C1 segment of cervical spinal cord (tissue), 14 donors: ENCODE measurements around the gene PIH1D1.

Experiments
- DNase-seq, 14 donors: peaks; one replicate each; lab custom pipeline; 2025; lab: John Stamatoyannopoulos, UW

The PIH1D1 gene

DNA sequence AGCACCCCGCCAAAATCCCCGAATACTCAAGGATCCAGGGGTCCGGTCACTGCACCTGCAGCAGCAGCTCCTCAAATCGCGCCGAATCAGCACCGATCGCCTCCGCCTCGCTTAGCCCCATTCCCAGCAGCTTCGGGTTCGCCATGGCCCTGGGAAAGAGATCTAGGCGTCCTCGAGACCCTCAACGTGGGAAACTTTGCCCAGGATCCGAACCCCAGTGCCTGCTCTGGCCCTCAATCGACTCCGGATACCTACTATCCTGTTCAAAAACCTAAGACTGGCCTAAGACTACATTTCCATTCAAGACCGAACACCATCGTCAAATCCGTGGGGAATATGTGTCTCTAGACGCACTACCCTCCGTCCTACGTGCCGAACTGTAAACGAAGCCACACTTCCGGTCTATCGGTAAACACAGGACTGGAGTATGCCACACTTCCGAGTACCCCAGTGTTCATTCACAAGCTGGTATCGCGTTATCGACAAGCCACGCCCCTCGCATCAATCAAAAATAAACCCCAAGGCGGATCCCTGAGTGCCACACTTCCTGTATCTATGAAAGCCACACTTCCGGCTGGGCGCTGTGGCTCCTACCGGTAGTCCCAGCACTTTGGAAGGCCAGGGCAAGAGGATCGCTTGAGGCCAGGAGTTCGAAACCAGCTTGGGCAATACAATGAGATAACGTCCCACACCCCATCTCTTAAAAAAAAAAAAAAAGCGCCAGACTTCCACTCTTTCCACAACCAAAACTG is at the start of gene PIH1D1:
Gene PIH1D1, minus strand, starts transcription at position 385 of the 752 bp plus-strand sequence. Its CDS starts 240 bp downstream, at position 145.
- peak; percentile 35 to 99 (median 88) for DNase-seq

GRCh38 chr19:49499030-49499670 is 47.5 kb upstream of the PIH1D1 start:
- DNase-seq = no peak

- DNase-seq = no peak
Observed at GRCh38 chr19:49498475-49498874, 46.9 kb upstream of the PIH1D1 start.

DNA sequence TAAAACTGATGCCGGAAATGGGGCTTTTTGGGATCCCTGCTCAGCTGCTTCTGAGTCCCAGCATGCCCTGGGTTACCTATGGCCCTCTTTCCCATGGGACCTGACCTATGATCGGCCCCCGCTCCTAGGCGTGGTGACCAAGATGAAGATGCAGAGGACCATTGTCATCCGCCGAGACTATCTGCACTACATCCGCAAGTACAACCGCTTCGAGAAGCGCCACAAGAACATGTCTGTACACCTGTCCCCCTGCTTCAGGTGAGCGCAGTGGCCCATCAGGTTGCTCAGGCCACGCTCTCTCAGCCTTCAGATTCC is 46.1 kb upstream of the PIH1D1 start:
- DNase-seq = no peak

DNA sequence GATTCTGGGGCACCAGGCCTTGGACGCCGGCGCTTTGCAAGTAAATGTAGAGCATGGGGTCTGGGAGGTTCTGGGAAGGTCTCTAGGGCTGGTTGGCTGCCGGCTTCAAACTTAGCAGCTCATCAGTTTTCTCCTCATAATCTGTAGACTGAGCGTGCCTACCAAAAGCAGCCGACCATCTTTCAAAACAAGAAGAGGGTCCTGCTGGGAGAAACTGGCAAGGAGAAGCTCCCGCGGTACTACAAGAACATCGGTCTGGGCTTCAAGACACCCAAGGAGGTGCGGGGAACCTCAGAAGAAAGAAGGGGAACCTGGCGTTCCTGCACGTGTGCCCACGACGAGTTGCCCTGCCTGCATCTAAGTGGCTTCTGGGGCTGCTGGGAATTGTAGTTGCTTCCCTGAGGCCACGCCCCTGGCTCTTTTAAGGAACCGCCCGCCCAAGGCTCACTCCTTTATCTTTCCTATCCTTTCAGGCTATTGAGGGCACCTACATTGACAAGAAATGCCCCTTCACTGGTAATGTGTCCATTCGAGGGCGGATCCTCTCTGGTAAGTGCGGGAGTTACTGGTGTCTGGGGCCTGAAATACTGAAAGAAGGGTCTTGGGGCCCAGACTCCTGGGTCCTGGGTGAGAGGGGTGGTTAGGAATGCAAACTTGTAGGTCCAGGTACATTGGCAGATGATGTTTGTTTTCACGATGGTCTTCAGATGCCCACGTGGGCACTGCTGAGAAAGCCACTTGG is 45.6 kb upstream of the PIH1D1 start:
- DNase-seq = peak in 4 of 14 donors; percentile 6 to 44 (median 18)

- no peak for DNase-seq
Observed at GRCh38 chr19:49496574-49497008, 45.0 kb upstream of the PIH1D1 start.

DNA sequence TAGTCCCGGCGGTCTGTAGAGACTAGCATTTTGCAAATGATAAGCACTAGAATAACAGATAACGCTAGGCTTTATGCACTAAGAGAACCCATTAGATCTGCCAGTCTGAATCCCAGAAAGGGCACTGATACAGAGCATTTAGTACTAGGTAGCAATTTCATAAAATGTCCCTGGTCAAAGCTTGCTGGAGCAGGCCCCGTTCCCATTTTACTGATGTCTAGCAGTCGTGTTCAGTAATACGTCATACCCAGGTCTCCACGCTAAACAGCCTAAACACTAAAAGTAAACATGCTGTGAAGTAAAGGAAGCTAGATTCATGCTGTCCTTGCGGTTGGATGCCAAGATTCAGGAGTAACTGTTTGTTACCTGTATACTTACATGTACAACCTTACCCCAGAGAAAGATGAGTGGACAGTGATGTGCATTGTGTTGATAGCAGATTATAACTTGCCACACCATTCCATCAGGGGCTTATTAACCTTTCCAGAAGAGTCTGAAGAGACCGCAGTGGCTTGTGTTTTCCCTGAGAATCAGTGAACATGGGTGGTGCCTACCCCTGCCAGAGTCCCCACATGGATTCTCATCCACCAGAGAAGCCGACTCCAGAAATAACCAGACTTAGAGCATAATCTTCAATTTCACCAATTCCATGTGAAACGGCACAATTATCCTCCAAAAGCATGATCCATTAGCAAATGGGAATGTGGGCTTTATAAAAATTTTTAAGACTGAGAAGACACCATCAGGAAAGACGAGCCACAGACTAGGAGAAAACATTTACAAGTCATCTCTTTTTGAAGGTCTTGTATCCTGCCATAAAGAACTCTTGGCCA is 41.2 kb upstream of the PIH1D1 start:
- DNase-seq = no peak

DNA sequence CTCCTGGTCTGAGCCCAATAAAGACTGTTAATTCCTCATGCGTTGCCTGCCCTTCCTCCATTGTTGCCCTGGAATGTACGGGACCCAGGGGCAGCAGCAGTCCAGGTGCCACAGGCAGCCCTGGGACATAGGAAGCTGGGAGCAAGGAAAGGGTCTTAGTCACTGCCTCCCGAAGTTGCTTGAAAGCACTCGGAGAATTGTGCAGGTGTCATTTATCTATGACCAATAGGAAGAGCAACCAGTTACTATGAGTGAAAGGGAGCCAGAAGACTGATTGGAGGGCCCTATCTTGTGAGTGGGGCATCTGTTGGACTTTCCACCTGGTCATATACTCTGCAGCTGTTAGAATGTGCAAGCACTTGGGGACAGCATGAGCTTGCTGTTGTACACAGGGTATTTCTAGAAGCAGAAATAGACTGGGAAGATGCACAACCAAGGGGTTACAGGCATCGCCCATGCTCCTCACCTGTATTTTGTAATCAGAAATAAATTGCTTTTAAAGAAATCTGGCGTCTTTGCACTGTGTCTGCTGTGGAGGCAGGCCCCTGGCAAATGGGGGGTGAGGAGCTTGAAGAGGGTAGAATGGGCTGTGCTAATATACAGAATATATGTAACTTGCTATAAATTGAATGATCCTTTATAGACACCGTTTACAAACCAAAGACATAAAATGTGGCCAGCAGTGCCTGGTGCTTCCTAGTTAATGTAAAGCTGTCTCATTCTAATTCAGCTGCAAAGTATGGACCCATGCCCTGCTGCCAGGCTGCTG is 40.4 kb upstream of the PIH1D1 start:
- DNase-seq = no peak

- no peak for DNase-seq
Observed at GRCh38 chr19:49491030-49491803, 39.6 kb upstream of the PIH1D1 start.

GRCh38 chr19:49490287-49491029 is 38.8 kb upstream of the PIH1D1 start:
- DNase-seq = no peak

DNA sequence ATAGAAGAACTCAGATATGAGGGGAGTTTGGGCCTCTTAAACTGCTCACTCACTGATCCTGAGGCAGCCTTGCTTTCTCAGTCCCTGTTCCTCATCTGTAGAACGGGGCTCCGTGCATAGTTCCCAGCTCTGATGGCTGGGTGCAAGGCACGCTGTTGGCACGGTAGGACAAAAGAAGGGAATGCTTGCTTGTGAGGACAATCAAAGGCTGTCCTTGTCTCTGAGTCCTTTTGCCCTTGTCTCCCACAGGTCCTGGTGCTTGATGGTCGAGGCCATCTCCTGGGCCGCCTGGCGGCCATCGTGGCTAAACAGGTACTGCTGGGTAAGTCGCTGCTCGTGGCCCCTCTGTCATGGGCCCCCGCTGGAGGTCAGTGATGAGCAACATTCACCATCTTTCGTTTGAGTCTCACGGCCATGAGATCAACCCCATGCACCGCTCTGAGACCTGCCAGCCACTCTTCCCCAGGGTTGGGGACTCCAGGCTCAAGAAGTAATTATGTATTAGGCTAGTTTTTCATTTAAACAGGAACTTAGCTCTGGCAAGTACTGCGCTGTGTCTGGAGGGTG is 38.1 kb upstream of the PIH1D1 start:
- no peak for DNase-seq

- DNase-seq = no peak
Observed at GRCh38 chr19:49488863-49489537, 37.4 kb upstream of the PIH1D1 start.

DNA sequence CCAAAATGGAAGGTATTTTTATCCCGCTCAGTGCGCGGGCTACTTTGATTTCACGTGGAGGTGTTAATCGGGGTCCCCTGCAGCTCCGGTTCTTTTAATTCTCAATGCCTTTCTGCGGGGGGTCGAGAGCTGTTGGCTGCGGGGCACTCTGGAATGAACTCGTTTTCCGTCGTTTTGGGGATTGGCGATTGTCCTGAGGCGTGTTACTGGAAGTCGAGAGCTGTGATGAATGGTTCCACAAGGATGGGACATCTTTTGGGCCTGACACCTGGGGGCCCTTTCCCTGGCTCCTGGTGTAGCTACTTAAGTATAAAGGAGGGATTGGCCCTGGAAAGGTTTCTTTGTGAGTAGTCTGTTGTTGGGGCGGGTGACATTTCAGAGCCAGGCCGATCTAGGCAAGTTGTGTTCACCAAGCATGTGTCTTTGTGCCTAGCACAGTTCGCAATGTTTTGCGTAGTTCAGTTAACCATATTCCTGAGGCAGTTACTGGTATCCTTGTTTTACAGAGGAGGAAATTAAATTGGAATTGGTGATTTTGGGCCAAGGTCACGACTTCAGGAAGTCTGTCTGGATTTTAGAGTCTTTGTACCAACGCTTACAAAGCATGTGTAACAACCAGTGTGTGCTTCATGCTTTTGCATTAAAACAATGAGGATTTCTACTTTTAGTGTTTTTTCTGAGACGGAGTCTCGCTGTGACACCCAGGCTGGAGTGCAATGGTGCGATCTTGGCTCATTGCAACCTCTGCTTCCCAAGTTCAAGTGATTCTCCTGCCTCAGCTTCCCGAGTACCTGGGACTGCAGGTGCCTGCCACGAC is 36.6 kb upstream of the PIH1D1 start:
- peak in 1 of 14 donors; percentile 34 for DNase-seq

- peak; percentile 95 to 100 (median 98) for DNase-seq
Observed at GRCh38 chr19:49487277-49488045, 35.8 kb upstream of the PIH1D1 start, which contains the start of gene RPL13A. Gene RPL13A (plus strand): TSS chr19:49487608. CDS start chr19:49487630, 22 bp downstream.

DNA sequence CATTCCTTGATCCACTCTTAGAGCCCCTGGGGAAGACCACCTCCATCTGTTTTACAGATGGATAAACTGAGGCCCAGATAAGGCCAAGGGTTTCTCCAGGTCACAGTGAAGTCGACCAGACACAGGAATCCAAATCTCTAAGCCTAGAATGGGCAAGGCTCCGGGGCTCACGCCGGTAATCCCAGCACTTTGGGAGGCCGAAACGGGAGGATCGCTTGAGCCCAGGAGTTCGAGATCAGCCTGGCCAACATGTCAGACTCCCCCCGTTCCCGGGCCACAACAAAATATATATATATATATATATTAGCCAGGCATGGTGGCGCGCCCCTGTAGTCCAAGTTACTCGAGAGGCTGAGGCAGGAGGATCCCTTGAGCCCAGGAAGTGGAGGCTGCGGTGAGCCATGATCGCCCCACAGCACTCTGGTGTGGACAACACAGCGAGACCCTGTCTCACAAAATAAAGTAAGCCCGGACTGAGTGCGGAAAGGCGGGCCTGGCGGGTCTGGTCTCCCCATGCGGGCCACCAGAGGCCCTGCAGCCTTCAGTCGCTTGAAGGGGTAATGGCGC is 35.2 kb upstream of the PIH1D1 start:
- no peak for DNase-seq

- no peak for DNase-seq
Observed at GRCh38 chr19:49486232-49486631, 34.6 kb upstream of the PIH1D1 start.
